ENCODE results near the gene ZCWPW1. TPM values are rescaled to one million over a fixed set of nuclear protein-coding genes. Genes with fewer than 3 reads are reported as not detected.
"Not testable (repeated sequence)": the region's sequence is repeated elsewhere in the genome, so short reads cannot be mapped to it uniquely, and the experiment has no call there.

The ZCWPW1 gene
- total RNA-seq, 1 donor from 2014 or later, result 0.51 TPM

DNA sequence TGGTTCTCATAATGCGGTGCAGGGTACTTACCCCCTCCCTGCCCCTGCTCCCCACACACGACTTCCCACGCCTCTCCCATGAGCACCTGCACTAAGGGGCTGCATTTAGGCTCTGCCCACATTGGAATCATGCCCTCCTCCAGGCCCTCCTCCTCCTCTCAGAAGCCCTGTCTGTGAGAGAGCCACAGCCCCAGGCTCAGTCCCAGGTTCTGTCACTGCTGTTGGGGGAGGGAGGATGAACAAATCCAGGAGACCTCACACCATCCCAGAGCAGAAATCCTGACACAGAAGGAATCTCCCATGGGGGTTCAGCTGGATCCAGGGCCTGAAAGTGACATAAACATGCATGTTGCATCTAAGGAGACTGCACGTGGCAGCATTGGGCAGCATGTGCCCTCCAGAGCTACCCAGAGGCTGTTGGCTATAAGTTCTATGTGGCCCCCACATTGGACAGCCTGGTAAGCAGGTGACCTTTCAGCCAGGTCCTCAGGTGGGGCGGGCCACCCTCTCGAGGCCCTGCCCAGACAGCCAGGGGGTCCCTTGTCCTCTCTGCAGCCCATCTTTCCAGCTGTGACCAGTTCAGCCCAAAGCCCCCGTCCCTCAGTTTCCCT lies 56.8 kb downstream of the ZCWPW1 start:
- no peak for DNase-seq

DNA sequence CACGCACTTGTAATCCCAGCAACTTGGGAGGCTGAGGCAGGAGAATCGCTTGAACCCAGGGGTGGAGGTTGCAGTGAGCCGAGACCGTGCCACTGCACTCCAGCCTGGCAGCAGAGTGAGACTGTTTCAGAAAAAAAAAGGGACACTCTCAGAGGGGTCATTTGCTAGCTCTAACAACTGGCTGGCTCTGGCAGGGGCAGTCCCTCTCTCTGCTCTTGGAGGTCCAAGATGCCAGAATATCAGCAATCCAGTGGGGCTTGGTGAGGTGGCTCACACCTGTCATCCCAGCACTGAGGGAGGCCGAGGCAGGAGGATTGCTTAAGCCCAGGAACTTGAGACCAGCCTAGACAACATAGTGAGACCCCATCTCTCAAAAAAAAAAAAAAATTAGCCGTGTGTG lies 57.8 kb downstream of the ZCWPW1 start:
- DNase-seq, result no peak

DNA sequence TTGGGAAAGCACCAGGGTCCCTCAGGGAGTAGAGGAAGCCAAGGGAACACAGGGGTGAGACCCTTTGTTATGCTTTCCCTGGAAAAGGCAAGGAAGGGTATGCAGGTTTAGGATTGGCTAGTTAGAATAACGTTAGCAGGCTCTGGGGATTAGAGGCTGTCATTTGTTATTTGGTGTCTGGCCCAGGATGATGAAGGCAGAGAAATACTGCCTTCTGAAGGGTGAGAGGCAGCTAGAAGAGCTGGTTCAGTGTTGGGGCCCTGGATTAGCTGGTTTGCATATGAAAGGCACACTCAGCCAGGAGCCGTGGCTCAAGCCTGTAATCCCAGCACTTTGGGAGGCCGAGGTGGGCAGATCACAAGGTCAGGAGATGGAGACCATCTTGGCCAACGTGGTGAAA lies 58.2 kb downstream of the ZCWPW1 start:
- DNase-seq, result no peak

- no peak for DNase-seq
Observed at GRCh38 chr7:100369105-100369504, 59.4 kb downstream of the ZCWPW1 start.

DNA sequence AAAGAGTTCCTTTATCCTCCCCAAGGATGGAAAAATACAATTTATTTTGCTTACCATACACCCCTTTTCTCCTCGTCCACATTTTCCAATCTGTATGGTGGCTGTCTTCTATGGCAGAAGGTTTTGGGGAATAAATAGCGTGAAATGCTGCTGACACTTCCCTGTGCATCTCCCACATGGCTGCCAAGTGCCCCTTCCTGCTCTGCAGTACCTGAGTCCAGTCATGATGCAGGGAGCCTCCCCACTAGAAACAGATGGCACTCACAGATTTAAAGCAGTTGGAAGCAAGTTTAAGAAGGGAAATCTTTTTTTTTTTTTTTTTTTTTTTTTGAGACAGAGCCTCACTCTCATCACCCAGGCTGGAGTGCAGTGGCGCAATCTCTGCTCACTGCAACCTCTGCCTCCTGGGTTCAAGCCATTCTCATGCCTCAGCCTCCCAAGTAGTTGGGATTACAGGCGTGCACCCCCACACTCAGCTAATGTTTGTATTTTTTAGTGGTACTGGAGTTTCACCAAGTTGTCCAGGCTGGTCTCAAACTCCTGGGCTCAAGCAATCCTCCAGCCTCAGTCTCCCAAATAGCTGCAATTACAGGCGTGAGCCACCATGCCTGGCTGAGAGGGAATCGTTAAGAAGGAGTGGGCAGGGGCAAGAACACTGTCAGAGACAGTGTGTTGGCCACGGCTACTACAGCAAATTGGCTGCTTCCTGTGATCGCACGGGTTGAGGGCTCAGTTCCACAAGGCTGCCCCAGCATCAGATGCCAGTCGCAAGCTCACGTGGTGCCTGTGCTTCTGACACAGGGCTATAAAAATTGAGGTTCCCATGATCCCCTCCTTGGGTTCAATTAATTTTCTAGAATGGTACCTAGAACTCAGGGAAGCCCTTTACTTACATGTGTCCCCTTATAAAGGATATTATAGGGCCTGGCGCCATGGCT lies 60.6 kb downstream of the ZCWPW1 start:
- DNase-seq, result no peak

- no peak for DNase-seq
Observed at GRCh38 chr7:100367251-100367620, 61.3 kb downstream of the ZCWPW1 start.

- no peak for DNase-seq
Observed at GRCh38 chr7:100366411-100367250, 61.9 kb downstream of the ZCWPW1 start.

DNA sequence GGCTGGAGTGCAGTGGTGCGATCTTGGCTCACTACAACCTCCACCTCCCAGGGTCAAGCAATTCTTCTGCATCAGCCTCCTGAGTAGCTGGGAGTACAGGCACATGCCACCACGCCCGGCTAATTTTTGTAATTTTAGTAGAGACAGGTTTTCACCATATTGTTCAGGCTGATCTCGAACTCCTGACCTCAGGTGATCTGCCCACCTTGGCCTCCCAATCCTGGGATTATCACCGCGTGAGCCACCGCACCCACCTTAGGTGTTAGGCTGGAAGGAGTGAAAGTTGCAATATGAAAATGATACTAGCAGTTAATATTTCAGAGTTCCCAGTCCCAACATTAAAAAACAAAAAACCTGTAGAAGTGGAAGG lies 62.5 kb downstream of the ZCWPW1 start:
- DNase-seq, result not testable (repeated sequence)

- no peak for DNase-seq
Observed at GRCh38 chr7:100364480-100364879, 64.0 kb downstream of the ZCWPW1 start.

DNA sequence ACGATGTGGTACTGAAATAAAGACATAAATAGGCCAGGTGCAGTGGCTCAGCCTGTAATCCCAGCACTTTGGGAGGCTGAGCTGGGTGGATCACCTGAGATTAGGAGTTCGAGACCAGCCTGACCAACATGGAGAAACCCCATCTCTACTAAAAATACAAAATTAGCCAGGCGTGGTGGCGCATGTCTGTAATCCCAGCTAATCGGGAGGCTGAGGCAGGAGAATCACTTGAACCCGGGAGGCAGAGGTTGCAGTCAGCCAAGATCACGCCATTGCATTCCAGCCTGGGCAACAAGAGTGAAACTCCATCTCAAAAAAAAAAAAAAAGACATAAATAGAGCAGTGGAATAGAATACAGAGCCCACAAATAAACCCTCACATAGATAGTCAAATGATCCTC lies 64.7 kb downstream of the ZCWPW1 start:
- not testable (repeated sequence) for DNase-seq

GRCh38 chr7:100363098-100363497 lies 65.4 kb downstream of the ZCWPW1 start:
- DNase-seq, result no peak

GRCh38 chr7:100360135-100360854 lies 68.2 kb downstream of the ZCWPW1 start:
- DNase-seq, result no peak

DNA sequence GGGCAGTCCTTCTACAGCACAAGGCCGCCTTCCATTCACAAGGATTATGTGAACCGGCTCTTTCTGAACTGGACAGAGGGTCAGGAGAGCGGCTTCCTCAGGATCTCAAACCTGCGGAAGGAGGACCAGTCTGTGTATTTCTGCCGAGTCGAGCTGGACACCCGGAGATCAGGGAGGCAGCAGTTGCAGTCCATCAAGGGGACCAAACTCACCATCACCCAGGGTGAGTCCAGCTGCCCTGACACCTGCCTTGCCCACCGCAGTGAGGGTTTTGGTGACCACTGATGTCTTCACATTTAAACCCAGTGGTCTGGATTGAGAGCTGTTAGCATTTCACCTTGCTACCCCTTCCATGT lies 69.7 kb downstream of the ZCWPW1 start:
- DNase-seq, result no peak

DNA sequence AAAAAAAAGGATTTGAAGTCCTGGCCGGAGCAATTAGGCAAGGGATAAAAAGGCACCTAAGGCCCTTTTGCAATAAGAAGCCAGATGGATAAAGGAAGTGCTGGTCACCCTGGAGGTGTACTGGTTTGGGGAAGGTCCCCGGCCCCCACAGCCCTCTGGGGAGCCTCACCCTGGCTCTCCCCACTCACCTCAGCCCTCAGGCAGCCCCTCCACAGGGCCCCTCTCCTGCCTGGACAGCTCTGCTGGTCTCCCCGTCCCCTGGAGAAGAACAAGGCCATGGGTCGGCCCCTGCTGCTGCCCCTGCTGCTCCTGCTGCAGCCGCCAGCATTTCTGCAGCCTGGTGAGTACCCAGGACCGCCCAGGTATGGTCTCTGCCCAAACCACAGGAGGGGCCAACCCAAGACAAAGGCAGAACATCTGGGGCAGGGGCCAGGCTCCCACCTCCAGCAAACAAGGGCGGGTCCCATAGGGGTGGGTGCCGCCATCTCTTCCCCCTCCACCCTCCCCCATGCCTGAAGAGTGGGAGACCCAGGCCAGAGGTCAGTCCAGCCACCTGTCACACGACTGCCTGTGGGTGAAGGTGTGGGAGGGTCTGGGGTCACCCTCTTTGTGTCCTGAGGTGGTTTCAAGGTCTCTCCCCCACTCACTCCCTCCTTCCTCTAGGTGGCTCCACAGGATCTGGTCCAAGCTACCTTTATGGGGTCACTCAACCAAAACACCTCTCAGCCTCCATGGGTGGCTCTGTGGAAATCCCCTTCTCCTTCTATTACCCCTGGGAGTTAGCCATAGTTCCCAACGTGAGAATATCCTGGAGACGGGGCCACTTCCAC lies 70.3 kb downstream of the ZCWPW1 start, which contains the start of gene PILRB:
TSS of gene PILRB (plus strand) at position 91 of the 830 bp plus-strand sequence. CDS start at position 277, 186 bp downstream.
- no peak for DNase-seq

DNA sequence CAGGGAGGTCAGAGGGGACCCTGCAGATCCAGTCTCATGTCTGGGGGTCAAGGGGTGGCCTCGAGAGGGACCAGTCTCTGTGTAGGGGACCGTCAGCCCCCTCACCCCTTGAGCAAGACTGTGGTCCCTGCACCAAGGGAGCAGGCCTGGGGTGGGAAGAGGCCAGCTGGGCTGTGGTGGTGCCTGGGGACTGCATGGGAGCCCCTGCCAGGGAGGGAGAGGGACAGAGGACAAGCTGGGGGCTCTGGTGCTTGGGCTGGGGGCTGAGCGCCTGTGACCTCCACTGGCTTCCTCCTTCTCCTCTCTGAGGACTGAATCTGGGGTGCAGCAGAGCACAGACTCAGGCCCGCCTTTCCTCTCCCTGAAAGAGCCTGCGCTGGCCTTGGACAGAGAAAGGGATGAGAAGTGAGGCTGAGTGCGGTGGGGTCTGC lies 71.4 kb downstream of the ZCWPW1 start:
- DNase-seq, result no peak

GRCh38 chr7:100356416-100357068 lies 72.0 kb downstream of the ZCWPW1 start:
- no peak for DNase-seq

GRCh38 chr7:100353685-100354330 lies 74.7 kb downstream of the ZCWPW1 start:
- no peak for DNase-seq

DNA sequence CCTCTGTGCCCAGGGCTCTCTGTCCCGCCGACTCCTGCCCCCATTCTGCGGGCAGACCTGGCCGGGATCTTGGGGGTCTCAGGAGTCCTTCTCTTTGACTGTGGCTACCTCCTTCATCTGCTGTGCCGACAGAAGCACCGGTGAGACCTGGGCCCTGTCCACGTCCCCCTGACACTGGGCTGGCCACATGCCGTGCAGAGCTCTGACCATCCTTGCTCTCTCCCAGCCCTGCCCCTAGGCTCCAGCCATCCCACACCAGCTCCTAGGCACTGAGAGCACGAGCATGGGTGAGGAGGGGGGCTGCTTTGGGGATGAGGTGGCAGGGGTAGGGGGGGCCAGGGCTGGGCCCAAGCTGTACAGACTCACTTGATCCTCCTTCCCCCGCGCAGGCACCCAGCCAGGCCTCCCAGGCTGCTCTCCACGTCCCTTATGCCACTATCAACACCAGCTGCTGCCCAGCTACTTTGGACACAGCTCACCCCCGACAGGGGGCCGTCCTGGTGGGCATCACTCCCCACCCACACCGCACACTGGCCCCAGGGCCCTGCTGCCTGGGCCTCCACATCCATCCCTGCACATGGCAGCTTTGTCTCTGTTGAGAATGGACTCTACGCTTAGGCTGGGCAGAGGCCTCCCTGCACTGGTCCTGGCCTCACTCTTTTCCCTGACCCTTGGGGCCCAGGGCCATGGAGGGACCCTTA lies 75.4 kb downstream of the ZCWPW1 start:
- no peak for DNase-seq

DNA sequence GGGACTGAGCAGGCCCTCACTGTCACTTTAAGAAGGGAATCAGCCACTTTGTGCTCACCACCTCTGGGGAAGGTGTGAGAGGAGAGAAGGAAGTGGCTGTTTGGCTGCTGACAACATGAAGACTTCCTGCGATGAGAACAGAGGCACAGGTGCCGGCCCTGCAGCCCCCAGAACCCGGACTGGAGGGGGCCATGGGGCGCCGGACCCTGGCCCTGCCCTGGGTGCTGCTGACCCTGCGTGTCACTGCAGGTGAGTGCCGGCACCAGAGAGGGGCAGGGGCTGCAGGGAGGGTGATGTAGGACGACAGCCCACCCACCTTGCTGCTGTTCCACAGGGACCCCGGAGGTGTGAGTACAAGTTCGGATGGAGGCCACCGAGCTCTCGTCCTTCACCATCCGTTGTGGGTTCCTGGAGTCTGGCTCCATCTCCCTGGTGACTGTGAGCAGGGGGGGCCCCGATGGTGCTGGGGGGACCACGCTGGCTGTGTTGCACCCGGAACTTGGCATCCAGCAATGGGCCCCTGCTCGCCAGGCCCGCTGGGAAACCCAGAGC lies 76.2 kb downstream of the ZCWPW1 start:
- DNase-seq, result not testable (repeated sequence)
